ENCODE measurements around the gene PGF.

The PGF gene

DNA sequence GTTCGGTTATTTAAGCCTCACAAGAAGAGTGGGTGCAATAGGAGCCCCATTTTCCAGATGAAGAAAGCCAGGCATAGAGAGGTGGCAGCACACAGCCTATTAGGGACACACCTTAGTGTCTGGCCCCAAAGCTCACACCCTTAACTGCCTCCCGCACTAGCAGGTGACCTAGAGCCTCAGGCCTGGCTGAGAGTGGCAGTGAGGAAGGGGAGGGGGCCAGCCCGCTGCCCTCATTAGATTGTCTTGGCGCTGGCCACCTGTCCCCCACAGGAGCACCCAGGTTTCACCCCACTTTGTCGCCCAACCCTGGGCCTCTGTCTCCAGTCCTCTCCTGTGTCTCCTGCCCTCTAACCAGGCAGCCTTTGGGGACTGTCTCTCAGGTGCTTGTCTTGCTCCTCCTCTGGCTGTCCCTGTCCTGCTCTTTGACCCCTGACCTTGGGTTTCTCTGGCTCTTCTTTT is 18.5 kb upstream of the PGF start:
- H3K4me3 ChIP-seq (ENCODE audit: low read length), result no peak overlapping the region
- TF ChIP-seq, protein P1, sequence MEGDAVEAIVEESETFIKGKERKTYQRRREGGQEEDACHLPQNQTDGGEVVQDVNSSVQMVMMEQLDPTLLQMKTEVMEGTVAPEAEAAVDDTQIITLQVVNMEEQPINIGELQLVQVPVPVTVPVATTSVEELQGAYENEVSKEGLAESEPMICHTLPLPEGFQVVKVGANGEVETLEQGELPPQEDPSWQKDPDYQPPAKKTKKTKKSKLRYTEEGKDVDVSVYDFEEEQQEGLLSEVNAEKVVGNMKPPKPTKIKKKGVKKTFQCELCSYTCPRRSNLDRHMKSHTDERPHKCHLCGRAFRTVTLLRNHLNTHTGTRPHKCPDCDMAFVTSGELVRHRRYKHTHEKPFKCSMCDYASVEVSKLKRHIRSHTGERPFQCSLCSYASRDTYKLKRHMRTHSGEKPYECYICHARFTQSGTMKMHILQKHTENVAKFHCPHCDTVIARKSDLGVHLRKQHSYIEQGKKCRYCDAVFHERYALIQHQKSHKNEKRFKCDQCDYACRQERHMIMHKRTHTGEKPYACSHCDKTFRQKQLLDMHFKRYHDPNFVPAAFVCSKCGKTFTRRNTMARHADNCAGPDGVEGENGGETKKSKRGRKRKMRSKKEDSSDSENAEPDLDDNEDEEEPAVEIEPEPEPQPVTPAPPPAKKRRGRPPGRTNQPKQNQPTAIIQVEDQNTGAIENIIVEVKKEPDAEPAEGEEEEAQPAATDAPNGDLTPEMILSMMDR (conservative IDR thresholded peaks at IDR 0.05; ENCODE audit: low read depth, low read length), result no peak

DNA sequence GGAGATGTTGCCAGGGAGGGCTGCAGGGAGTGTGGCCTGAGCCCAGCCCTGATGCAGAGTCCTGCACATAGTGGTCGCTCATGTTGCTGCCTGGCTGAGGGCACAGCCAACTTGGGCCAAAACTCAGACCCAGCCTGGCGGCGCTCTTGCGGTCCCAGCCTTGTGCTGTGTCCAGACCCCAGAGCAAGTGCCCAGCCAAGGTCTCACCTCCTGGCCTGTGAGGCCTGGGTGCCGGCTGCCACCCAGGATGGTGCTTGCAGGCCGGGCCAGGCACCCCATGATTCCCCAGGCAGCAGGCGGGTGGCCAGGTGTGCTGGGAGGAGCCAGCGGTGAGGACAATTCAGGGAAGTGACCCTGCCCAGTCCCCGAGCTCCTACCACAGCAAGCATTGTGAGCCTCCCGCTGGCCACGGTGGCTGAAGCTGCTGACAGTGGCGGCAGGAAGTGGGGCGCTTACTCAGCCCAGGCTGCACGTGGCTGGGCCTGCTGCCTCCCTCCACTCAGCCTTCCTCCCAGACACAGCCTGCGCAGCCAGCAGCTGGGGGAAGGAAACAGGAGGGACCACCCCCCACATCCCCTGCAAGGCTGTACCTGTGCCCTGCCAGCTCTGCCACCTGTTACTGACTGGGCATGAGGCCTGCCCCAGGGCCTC is 17.7 kb upstream of the PGF start:
- TF ChIP-seq, protein P1 (conservative IDR thresholded peaks at IDR 0.05; ENCODE audit: low read depth, low read length), result no peak
- no peak overlapping the region for H3K4me3 ChIP-seq (ENCODE audit: low read length)
- no peak for DNase-seq (ENCODE audit: low read depth)

More for the DNA sequence above, 18.5 kb upstream of the PGF start:
- DNase-seq (ENCODE audit: low read depth), result no peak

DNA sequence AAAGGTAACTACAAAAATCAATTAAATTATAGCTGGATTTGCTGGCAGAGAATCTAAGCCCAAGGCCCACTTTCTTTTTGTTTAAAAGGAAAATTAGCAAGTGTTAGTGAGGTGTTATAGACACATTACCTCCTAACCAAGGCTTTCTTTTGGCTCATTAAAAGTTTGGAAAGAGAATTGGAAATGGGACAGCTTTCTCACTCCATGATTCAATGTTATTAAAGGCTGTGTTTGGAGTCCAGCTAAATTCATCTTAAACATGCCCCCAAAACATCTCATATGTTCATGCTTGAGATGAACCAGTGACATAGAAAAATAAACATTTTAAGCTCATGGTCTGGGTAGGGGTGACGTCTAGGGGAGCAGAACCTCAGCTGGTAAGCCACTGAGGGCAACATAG is 13.4 kb upstream of the PGF start:
- TF ChIP-seq, protein P1 (conservative IDR thresholded peaks at IDR 0.05; ENCODE audit: low read depth, low read length), result no peak
- DNase-seq (ENCODE audit: low read depth), result no peak
- H3K4me3 ChIP-seq (ENCODE audit: low read length), result no peak overlapping the region

DNA sequence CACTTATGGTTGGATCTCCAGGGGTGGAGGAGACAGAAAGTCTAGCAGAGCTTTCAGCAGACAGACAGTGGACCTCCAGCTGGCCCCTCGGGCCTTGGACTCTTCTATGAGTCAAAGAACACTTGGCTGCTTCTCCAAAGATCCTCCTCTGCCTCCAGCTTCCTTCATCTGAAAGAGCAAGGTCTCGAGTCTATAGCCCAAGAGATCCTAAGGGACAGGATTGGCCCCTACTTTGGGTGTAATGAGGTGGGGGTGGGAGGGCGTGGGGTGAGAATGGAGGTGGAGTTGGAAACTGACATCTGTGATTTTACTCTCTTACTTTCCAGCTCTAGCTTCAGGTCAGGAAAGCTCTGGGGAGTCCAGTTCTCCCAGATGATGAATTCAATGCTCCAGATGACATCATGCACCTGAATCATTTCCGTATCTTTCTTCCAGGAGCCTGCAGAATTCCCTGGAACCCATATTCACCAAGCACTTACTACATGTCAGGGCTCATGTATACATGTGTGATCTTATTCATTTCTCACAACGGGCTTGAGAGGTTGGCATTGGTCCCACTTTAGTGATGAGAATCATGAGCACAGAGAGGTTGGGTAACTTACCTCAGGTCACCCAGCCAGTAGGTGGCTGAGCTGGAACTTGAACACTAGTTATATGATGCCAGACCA is 10.2 kb upstream of the PGF start:
- TF ChIP-seq, protein P1 (conservative IDR thresholded peaks at IDR 0.05; ENCODE audit: low read depth, low read length), result no peak
- no peak for DNase-seq (ENCODE audit: low read depth)
- no peak overlapping the region for H3K4me3 ChIP-seq (ENCODE audit: low read length)

DNA sequence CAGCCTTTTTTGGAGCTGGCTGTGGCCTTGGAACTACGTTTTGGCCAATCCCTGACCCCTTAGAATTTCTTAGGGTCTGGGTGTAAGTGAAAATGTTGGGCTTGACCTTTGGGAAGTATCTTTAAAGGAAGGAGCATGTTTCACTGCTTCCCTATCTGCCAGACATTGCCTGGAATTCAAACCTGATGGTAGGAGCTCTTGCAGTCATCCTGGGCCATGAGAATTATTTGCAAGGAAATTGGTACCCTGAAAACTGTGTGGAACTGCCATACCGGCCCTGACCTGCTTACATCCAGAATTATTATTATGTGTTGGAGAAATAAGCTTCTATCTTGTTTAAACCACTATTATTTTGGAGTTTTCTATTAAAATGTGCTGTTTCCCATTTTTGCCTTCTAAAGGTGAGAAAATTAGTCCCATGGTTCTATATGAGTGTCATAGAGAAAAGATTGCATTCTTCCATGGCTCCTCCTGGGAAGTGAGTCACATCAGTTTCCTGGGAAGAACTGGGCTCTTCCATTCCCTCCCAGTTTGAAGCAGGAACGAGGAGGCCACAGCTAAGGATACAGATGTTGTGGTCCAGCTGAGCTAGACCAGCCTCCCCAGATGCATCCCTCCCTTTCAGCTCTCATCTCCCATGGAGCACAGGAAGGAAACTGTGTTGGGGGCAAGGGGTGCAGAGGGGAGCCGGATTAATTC is 9.5 kb upstream of the PGF start:
- H3K4me3 ChIP-seq (ENCODE audit: low read length), result no peak overlapping the region
- TF ChIP-seq, protein P1 (conservative IDR thresholded peaks at IDR 0.05; ENCODE audit: low read depth, low read length), result no peak
- no peak for DNase-seq (ENCODE audit: low read depth)

DNA sequence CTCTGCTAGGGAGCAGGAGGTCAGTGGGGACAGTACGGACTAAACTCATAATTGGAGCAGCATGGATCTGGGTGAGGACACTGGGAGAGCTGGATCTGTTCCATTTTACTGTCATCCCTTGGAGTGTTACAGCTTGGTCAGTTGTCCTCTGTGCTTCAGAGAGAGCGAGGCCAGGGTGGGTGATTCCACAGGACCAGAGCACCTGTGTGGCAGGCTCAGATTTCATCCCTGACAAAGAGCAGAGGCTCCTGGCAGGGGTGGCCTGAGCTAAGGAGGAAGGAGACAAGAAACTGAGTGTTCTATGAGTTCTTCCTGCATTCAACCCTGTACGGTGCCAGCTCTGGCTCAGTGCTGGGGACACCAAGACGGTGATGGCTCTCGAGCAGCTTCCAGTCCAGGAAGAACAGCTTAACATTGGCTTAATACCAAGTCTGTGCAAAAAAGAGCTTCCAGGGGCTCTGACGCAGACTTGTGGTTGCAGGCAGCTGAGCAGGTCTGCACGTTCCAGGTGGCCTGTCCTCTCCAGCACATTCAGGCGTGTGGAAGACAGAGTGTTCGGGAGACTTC is 8.4 kb upstream of the PGF start:
- TF ChIP-seq, protein P1 (conservative IDR thresholded peaks at IDR 0.05; ENCODE audit: low read depth, low read length), result no peak
- no peak for DNase-seq (ENCODE audit: low read depth)
- H3K4me3 ChIP-seq (ENCODE audit: low read length), result no peak overlapping the region

Data from retinal pigment epithelial cell (primary cell).